SK-N-SH (cell line): Measurements from ENCODE around the gene BRD1. TPM values are rescaled to one million over a fixed set of nuclear protein-coding genes. Genes with fewer than 3 reads are reported as not detected.

Experiments
- CTCF ChIA-PET: fragments of 300-600, 350-600 bp; formaldehyde crosslinking; extraction: SDS; loops from one replicate; lab custom pipeline; 2021; lab: Yijun Ruan, JAX
- POLR2A ChIA-PET: fragments of 350-600 bp; sonication (Branson Sonifier 250); formaldehyde crosslinking; extraction: SDS; loops from one replicate; lab custom pipeline; 2020; ENCODE audit warnings: antibody characterized with exemption, inconsistent platforms; lab: Yijun Ruan, JAX
- DNase-seq: peaks from one replicate; pipeline ENCODE4 v3.0.0; 2012
- H2AFZ ChIP-seq: fragments of 200-600 bp; sonication (generic); 2 replicates; pipeline ENCODE4 v1.8.1; 2016; ENCODE audit warnings: antibody characterized with exemption, mild to moderate bottlenecking, low read depth
- H3F3A ChIP-seq: fragments of 200-600 bp; sonication (generic); replicated peaks from 2 replicates; pipeline ENCODE3; 2016; ENCODE audit warnings: antibody characterized with exemption, mild to moderate bottlenecking; ENCODE audit not compliant: insufficient read depth
- H3K27ac ChIP-seq, 2 experiments: fragments of 200-500 bp in 1 of 2; fragments of 200-600 bp in 1 of 2; sonication (Bioruptor generic) in 1 of 2; sonication (generic), shearing (Covaris generic) in 1 of 2; 2 replicates each; pipeline versions ENCODE4 v1.5.1 to v1.6.1; 2014 to 2016; ENCODE audit warnings: low read depth in 2 of 2, inconsistent platforms in 1 of 2, low read length in 1 of 2, mild to moderate bottlenecking in 1 of 2, mixed read lengths in 1 of 2
- H3K27me3 ChIP-seq: fragments of 200-600 bp; sonication (generic), shearing (Covaris generic); 2 replicates; pipeline ENCODE4 v1.6.1; 2016; ENCODE audit warnings: mixed run types; ENCODE audit not compliant: insufficient read depth
- H3K36me3 ChIP-seq, 2 experiments: fragments of 200-500 bp in 1 of 2; fragments of 200-600 bp in 1 of 2; sonication (Bioruptor generic) in 1 of 2; sonication (generic) in 1 of 2; replicated peaks in 1 of 2; 2 replicates each; pipeline versions ENCODE3 to v1.5.1; 2014 to 2016; ENCODE audit warnings: low read length in 1 of 2, mild to moderate bottlenecking in 1 of 2; ENCODE audit not compliant: insufficient read depth in 2 of 2, control insufficient read depth in 1 of 2
- H3K4me1 ChIP-seq, 2 experiments: fragments of 200-500 bp in 1 of 2; fragments of 200-600 bp in 1 of 2; sonication (Bioruptor generic) in 1 of 2; sonication (generic), shearing (Covaris generic) in 1 of 2; 2 replicates each; pipeline versions ENCODE4 v1.5.1 to v1.6.1; 2014 to 2016; ENCODE audit warnings: low read depth in 1 of 2, low read length in 1 of 2, mixed run types in 1 of 2; ENCODE audit not compliant: insufficient read depth in 2 of 2, control insufficient read depth in 1 of 2
- H3K4me2 ChIP-seq: fragments of 200-600 bp; sonication (generic), shearing (Covaris generic); 2 replicates; pipeline ENCODE4 v1.6.1; 2017; ENCODE audit warnings: mixed run types
- H3K4me3 ChIP-seq, 2 experiments: fragments of 200-500 bp in 1 of 2; fragments of 200-600 bp in 1 of 2; sonication (Bioruptor generic) in 1 of 2; sonication (generic), shearing (Covaris generic) in 1 of 2; 2 replicates each; pipeline versions ENCODE4 v1.5.1 to v1.8.1; 2014 to 2016; ENCODE audit warnings: low read depth in 2 of 2, inconsistent platforms in 1 of 2, low read length in 1 of 2, mild to moderate bottlenecking in 1 of 2, mixed read lengths in 1 of 2, moderate library complexity in 1 of 2
- H3K79me2 ChIP-seq: fragments of 200-600 bp; sonication (generic); 2 replicates; pipeline ENCODE4 v1.8.1; 2017; ENCODE audit warnings: mild to moderate bottlenecking; ENCODE audit not compliant: insufficient read depth
- H3K9ac ChIP-seq: fragments of 200-600 bp; sonication (generic); 2 replicates; pipeline ENCODE4 v1.6.1; 2017; ENCODE audit warnings: mixed run types
- H3K9me2 ChIP-seq: fragments of 200-600 bp; sonication (generic); 2 replicates; pipeline ENCODE4 v1.6.1; 2017; ENCODE audit warnings: mixed run types
- H3K9me3 ChIP-seq: fragments of 200-600 bp; sonication (generic); 2 replicates; pipeline ENCODE4 v1.6.1; 2017; ENCODE audit warnings: mixed run types, mild to moderate bottlenecking, moderate library complexity
- H4K20me1 ChIP-seq: fragments of 200-600 bp; sonication (generic); 2 replicates; pipeline ENCODE4 v1.6.1; 2017; ENCODE audit warnings: mild to moderate bottlenecking, mixed run types; ENCODE audit not compliant: insufficient read depth
- CHD2 ChIP-seq: fragments of 150-350 bp; IDR thresholded peaks from 2 replicates; pipeline ENCODE4 v1.6.1; 2018; ENCODE audit warnings: low read length; ENCODE audit not compliant: partially characterized antibody
- CTCF ChIP-seq: fragments of 200-600 bp; sonication (generic); IDR thresholded peaks from 2 replicates; pipeline ENCODE4 v1.6.1; 2017; ENCODE audit warnings: antibody characterized with exemption, mild to moderate bottlenecking, moderate library complexity
- ELF1 ChIP-seq: IDR thresholded peaks from 2 replicates; pipeline ENCODE4 v1.4.0; 2012
- EP300 ChIP-seq, 2 experiments: IDR thresholded peaks; 2 replicates each; pipeline versions ENCODE4 v1.4.0 to v1.6.1; 2012; ENCODE audit warnings: borderline replicate concordance in 1 of 2, low read depth in 1 of 2, low read length in 1 of 2
- EZH2phosphoT487 ChIP-seq: fragments of 200-600 bp; sonication (generic); IDR thresholded peaks from 2 replicates; pipeline ENCODE4 v1.6.1; 2017; ENCODE audit warnings: low read depth, mixed run types, mild to moderate bottlenecking, antibody characterized with exemption, moderate library complexity, borderline replicate concordance
- GATA2 ChIP-seq: sonication (generic); formaldehyde crosslinking; IDR thresholded peaks from 2 replicates; pipeline ENCODE4 v1.5.0; 2020; ENCODE audit warnings: mild to moderate bottlenecking, missing genetic modification reagents
- JUND ChIP-seq: IDR thresholded peaks from 2 replicates; pipeline ENCODE4 v1.4.0; 2012
- MAX ChIP-seq: IDR thresholded peaks from 2 replicates; pipeline ENCODE4 v1.4.0; 2012; ENCODE audit warnings: low read depth
- MEF2A ChIP-seq: IDR thresholded peaks from 2 replicates; pipeline ENCODE4 v1.4.0; 2012; ENCODE audit warnings: low read depth, borderline replicate concordance
- MXI1 ChIP-seq: IDR thresholded peaks from 2 replicates; pipeline ENCODE4 v1.6.1; 2012; ENCODE audit warnings: mild to moderate bottlenecking, low read depth, low read length, improper control_type of control experiment
- NFIC ChIP-seq: IDR thresholded peaks from 2 replicates; pipeline ENCODE4 v1.4.0; 2012; ENCODE audit warnings: borderline replicate concordance
- PBX3 ChIP-seq: IDR thresholded peaks from 2 replicates; pipeline ENCODE4; 2012
- POLR2AphosphoS5 ChIP-seq: IDR thresholded peaks from 2 replicates; pipeline ENCODE4 v1.6.1; 2012; ENCODE audit warnings: low read depth, low read length
- RAD21 ChIP-seq: IDR thresholded peaks from 2 replicates; pipeline ENCODE4 v1.6.1; 2012; ENCODE audit warnings: mild to moderate bottlenecking, low read length
- RCOR1 ChIP-seq: fragments of 150-350 bp; IDR thresholded peaks from 2 replicates; pipeline ENCODE4 v1.6.1; 2017; ENCODE audit warnings: antibody characterized with exemption, low read length
- SMC3 ChIP-seq: IDR thresholded peaks from 2 replicates; pipeline ENCODE4 v1.6.1; 2012; ENCODE audit warnings: low read depth, low read length, improper control_type of control experiment
- TCF12 ChIP-seq: IDR thresholded peaks from 2 replicates; pipeline ENCODE4 v1.4.0; 2012
- TEAD4 ChIP-seq: IDR thresholded peaks from 2 replicates; pipeline ENCODE4 v1.4.0; 2012; ENCODE audit warnings: mild to moderate bottlenecking, borderline replicate concordance; ENCODE audit not compliant: insufficient read depth
- YY1 ChIP-seq: IDR thresholded peaks from 2 replicates; pipeline ENCODE4 v1.4.0; 2012; ENCODE audit warnings: low read depth, mild to moderate bottlenecking
- WGBS: methylation state at CpG from one replicate; pipeline ENCODE4 v1.1.6; 2017; ENCODE audit warnings: low lambda C conversion rate; 5-methylcytosine and 5-hydroxymethylcytosine counted together
- polyA plus RNA-seq, 3 experiments: library from polyadenylated mRNA; depleted of rRNA; stranded (reverse); fragments of >200 nt; gene quantifications; 2 replicates each; pipeline ENCODE4 v1.2.3, GENCODE V29; 2012
- TF ChIP-seq, protein P1 (sequence below): IDR thresholded peaks from 2 replicates; pipeline ENCODE4 v1.6.1; 2012; ENCODE audit warnings: mild to moderate bottlenecking, low read depth, low read length, moderate library complexity
- TF ChIP-seq, protein P2 (sequence below): fragments of 150-350 bp; IDR thresholded peaks from 2 replicates; pipeline ENCODE4 v1.6.1; 2017; ENCODE audit warnings: antibody characterized with exemption, low read length, low read depth, borderline replicate concordance
- TF ChIP-seq, protein P3 (sequence below): fragments of 150-350 bp; IDR thresholded peaks from 2 replicates; pipeline ENCODE4 v1.6.1; 2016; ENCODE audit warnings: mild to moderate bottlenecking, low read depth, low read length

The BRD1 gene
- polyA plus RNA-seq, 1 of the 3 experiments (the other 2 are of a cell fraction), result 10.3 TPM

DNA sequence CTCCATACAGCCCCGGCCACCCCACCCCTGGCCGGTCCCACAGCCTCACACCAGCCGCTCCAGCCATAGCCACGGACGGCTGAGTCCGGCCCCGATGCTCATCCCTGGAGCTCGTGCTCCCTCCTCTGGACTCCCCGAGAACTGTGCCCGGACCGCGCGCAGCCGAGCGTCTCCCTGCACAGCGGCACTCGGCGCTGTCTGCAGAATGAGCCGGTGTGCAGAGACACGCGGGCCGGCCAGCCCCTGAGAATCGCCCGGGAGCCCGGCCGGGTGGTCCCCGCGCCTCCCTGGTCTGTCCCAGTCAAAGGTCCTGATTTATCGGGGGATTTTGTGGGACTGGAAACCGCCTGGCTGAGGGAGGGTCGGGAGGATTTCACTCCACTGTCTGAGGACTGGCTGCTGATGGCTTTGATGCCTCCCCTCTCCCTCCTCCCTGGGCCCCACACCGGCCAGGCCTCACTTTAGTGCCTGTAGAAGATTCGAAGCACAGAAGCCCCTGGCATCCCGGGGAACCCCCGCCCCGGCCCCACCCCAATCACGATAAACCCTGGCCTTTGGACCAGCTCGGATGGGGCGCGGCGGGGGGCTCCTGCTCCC, 102.7 kb downstream of the BRD1 start:
- Histone ChIP-seq H3K36me3 (no peaks in the 10 kb centered on the region), H3K4me3 (no peak overlapping the region), H3K9ac (no peak overlapping the region), H3K27me3 (peaks cover 9% of the 10 kb centered on the region; the same call in 1 of the 2 replicates), H4K20me1 (no peaks in the 10 kb centered on the region), H3F3A (no peaks in the 10 kb centered on the region), H2AFZ (no peak overlapping the region), H3K4me2 (no peak overlapping the region), H3K27ac (no peak overlapping the region), H3K9me2 (no peaks in the 10 kb centered on the region), H3K79me2 (no peaks in the 10 kb centered on the region), H3K4me1 (peaks cover 0 to 2% of the 10 kb centered on the region in 2 experiments; a peak in 1 of 4 replicates), H3K9me3 (no peaks in the 10 kb centered on the region)
- ChIA-PET CTCF (interaction anchor here (0.6 to 3.3 kb wide), 13 partner anchors 11 to 953 kb away, joined by 3 to 15 read pairs (median 5); no protein-coding TSS in a partner anchor), POLR2A (interaction anchor here (1.0 kb wide), 1 partner anchor 11 kb away, joined by 4 read pairs; no protein-coding TSS in a partner anchor)
- peak; percentile 93 for DNase-seq
- TF ChIP-seq RAD21 (peak; percentile 83), MEF2A (no peak), NFIC (no peak), POLR2AphosphoS5 (no peak), EZH2phosphoT487 (no peak), GATA2 (CRISPR knock-in tag) (no peak), CHD2 (no peak), JUND (no peak), YY1 (no peak), PBX3 (no peak), ELF1 (no peak), SMC3 (peak; percentile 59), CTCF (peak; percentile 39), TEAD4 (no peak), EP300 (IDR thresholded peaks at IDR 0.05; ENCODE audit: borderline replicate concordance in 1 of 2, low read depth in 1 of 2, low read length in 1 of 2) (no peak), RCOR1 (no peak), MAX (no peak), MXI1 (no peak), TCF12 (no peak)
- TF ChIP-seq, protein P1, sequence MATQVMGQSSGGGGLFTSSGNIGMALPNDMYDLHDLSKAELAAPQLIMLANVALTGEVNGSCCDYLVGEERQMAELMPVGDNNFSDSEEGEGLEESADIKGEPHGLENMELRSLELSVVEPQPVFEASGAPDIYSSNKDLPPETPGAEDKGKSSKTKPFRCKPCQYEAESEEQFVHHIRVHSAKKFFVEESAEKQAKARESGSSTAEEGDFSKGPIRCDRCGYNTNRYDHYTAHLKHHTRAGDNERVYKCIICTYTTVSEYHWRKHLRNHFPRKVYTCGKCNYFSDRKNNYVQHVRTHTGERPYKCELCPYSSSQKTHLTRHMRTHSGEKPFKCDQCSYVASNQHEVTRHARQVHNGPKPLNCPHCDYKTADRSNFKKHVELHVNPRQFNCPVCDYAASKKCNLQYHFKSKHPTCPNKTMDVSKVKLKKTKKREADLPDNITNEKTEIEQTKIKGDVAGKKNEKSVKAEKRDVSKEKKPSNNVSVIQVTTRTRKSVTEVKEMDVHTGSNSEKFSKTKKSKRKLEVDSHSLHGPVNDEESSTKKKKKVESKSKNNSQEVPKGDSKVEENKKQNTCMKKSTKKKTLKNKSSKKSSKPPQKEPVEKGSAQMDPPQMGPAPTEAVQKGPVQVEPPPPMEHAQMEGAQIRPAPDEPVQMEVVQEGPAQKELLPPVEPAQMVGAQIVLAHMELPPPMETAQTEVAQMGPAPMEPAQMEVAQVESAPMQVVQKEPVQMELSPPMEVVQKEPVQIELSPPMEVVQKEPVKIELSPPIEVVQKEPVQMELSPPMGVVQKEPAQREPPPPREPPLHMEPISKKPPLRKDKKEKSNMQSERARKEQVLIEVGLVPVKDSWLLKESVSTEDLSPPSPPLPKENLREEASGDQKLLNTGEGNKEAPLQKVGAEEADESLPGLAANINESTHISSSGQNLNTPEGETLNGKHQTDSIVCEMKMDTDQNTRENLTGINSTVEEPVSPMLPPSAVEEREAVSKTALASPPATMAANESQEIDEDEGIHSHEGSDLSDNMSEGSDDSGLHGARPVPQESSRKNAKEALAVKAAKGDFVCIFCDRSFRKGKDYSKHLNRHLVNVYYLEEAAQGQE, result no peak
- TF ChIP-seq, protein P2, sequence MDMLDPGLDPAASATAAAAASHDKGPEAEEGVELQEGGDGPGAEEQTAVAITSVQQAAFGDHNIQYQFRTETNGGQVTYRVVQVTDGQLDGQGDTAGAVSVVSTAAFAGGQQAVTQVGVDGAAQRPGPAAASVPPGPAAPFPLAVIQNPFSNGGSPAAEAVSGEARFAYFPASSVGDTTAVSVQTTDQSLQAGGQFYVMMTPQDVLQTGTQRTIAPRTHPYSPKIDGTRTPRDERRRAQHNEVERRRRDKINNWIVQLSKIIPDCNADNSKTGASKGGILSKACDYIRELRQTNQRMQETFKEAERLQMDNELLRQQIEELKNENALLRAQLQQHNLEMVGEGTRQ, result no peak
- TF ChIP-seq, protein P3, sequence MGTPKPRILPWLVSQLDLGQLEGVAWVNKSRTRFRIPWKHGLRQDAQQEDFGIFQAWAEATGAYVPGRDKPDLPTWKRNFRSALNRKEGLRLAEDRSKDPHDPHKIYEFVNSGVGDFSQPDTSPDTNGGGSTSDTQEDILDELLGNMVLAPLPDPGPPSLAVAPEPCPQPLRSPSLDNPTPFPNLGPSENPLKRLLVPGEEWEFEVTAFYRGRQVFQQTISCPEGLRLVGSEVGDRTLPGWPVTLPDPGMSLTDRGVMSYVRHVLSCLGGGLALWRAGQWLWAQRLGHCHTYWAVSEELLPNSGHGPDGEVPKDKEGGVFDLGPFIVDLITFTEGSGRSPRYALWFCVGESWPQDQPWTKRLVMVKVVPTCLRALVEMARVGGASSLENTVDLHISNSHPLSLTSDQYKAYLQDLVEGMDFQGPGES, result no peak
- WGBS, result 11% methylated on average over 15 of the region's 41 CpGs
